K562 (cell line): Measurements from ENCODE around the gene ZNF316. TPM values are rescaled to one million over a fixed set of nuclear protein-coding genes. Genes with fewer than 3 reads are reported as not detected.

ENCODE experiments used
- DDX20 ChIP-seq: fragments of 450-650 bp; IDR thresholded peaks from 2 replicates; pipeline ENCODE4 v1.6.1; 2016; ENCODE audit warnings: missing genetic modification characterization, low read depth, mild to moderate bottlenecking, missing compliant biosample characterization, moderate library complexity
- E2F3 ChIP-seq: fragments of 250-450 bp; sonication (Bioruptor Pico); IDR thresholded peaks from 2 replicates; pipeline ENCODE4 v1.4.0; 2020; ENCODE audit warnings: mild to moderate bottlenecking
- FOXM1 ChIP-seq, 2 experiments: fragments of 450-650 bp in 1 of 2; sonication (generic) in 1 of 2; formaldehyde crosslinking in 1 of 2; IDR thresholded peaks; 2 replicates each; pipeline versions ENCODE4 v1.6.1 to v1.9.0; 2017 to 2022; ENCODE audit warnings: low read depth in 2 of 2, mild to moderate bottlenecking in 2 of 2, missing genetic modification reagents in 1 of 2, moderate library complexity in 1 of 2
- JUND ChIP-seq, 2 experiments: IDR thresholded peaks; 2 replicates in 1 of 2; 3 replicates in 1 of 2; pipeline ENCODE4 v1.6.1; 2011; ENCODE audit warnings: borderline replicate concordance in 2 of 2, low read depth in 2 of 2, low read length in 2 of 2, improper control_type of control experiment in 1 of 2, missing biosample characterization in 1 of 2, missing genetic modification characterization in 1 of 2, missing genetic modification reagents in 1 of 2
- MCM2 ChIP-seq: fragments of 450-650 bp; IDR thresholded peaks from 2 replicates; pipeline ENCODE4 v1.6.1; 2017; ENCODE audit warnings: low read depth, mild to moderate bottlenecking
- PHF8 ChIP-seq: fragments of 200-600 bp; sonication (generic); IDR thresholded peaks from 2 replicates; pipeline ENCODE4 v1.6.1; 2012; ENCODE audit warnings: mixed run types, mild to moderate bottlenecking, inconsistent platforms, low read length, moderate library complexity, borderline replicate concordance
- RBM14 ChIP-seq: fragments of 200-400 bp; formaldehyde crosslinking; IDR thresholded peaks from 2 replicates; pipeline ENCODE4 v1.6.1; 2018; ENCODE audit warnings: low read depth, mild to moderate bottlenecking, low read length, moderate library complexity, borderline replicate concordance; ENCODE audit not compliant: insufficient read depth
- TAF9B ChIP-seq: fragments of 450-650 bp; IDR thresholded peaks from 2 replicates; pipeline ENCODE4 v1.6.1; 2018; ENCODE audit warnings: mild to moderate bottlenecking; ENCODE audit not compliant: partially characterized antibody
- TCFL5 ChIP-seq: fragments of 250-450 bp; sonication (Bioruptor Pico); conservative IDR thresholded peaks from 2 replicates; pipeline ENCODE4 v1.6.1; 2021; ENCODE audit warnings: mild to moderate bottlenecking, moderate library complexity, matching md5 sums
- THRAP3 ChIP-seq: fragments of 450-650 bp; IDR thresholded peaks from 2 replicates; pipeline ENCODE4 v1.6.1; 2016; ENCODE audit warnings: mild to moderate bottlenecking, inconsistent platforms, borderline replicate concordance
- U2AF2 ChIP-seq: fragments of 200-400 bp; formaldehyde crosslinking; optimal IDR thresholded peaks from 2 replicates; pipeline ENCODE3; 2017; ENCODE audit warnings: low read depth, mild to moderate bottlenecking, low read length
- ZNF431 ChIP-seq: sonication (generic); formaldehyde crosslinking; IDR thresholded peaks from 2 replicates; pipeline ENCODE4 v1.8.0; 2022; ENCODE audit warnings: mild to moderate bottlenecking, missing genetic modification reagents
- ZNF57 ChIP-seq: fragments of 450-650 bp; formaldehyde crosslinking; IDR thresholded peaks from 2 replicates; pipeline ENCODE4 v1.4.0; 2020; ENCODE audit warnings: mild to moderate bottlenecking, moderate library complexity
- ZNF707 ChIP-seq: fragments of 250-450 bp; sonication (Bioruptor Pico); conservative IDR thresholded peaks from 2 replicates; pipeline ENCODE4 v1.8.0; 2022; ENCODE audit warnings: inconsistent platforms, mild to moderate bottlenecking, moderate library complexity
- ZSCAN32 ChIP-seq: fragments of 450-650 bp; formaldehyde crosslinking; IDR thresholded peaks from 2 replicates; pipeline ENCODE4 v1.4.0; 2020; ENCODE audit warnings: mild to moderate bottlenecking, moderate library complexity
- polyA plus RNA-seq, 8 experiments: library from polyadenylated mRNA; depleted of rRNA in 4 of 8; stranded (reverse) in 5 of 8; unstranded in 3 of 8; fragments of >200 nt; fragmentation: Nextera tagmentation in 2 of 8; fragmentation: Illumina TruSeq in 1 of 8; extraction: Ambion mirVana in 2 of 8; extraction: Trizol in 1 of 8; gene quantifications; 2 replicates each; pipeline versions ENCODE4 v1.2.1 to v1.2.3, GENCODE V29; 2011 to 2014; ENCODE audit warnings: inconsistent platforms in 1 of 8, missing spikeins in 1 of 8
- total RNA-seq, 7 experiments: library from RNA; depleted of rRNA in 6 of 7; stranded (reverse); fragments of >200 nt in 6 of 7; fragmentation: Illumina TruSeq in 2 of 7; extraction: Trizol in 2 of 7; gene quantifications; 2 replicates each; pipeline versions ENCODE4 v1.2.1 to v1.2.3, GENCODE V29; 2011 to 2021; ENCODE audit warnings: low replicate concordance in 1 of 7
- TF ChIP-seq, protein P1 (sequence below): fragments of 450-650 bp; formaldehyde crosslinking; IDR thresholded peaks from 2 replicates; pipeline ENCODE4 v1.4.0; 2020; ENCODE audit warnings: mild to moderate bottlenecking, moderate library complexity
- TF ChIP-seq, protein P2 (sequence below), 2 experiments: fragments of 250-450 bp in 1 of 2; fragments of 450-650 bp in 1 of 2; sonication (Bioruptor Pico) in 1 of 2; IDR thresholded peaks; 2 replicates each; pipeline versions ENCODE4 v1.6.1 to v1.8.0; 2016 to 2021; ENCODE audit warnings: mild to moderate bottlenecking in 2 of 2, moderate library complexity in 2 of 2, missing compliant biosample characterization in 1 of 2, missing genetic modification characterization in 1 of 2
- TF ChIP-seq, protein P3 (sequence below), 2 experiments: fragments of 450-650 bp in 1 of 2; IDR thresholded peaks; 2 replicates each; pipeline ENCODE4 v1.6.1; 2011 to 2017; ENCODE audit warnings: low read depth in 2 of 2, antibody characterized with exemption in 1 of 2, borderline replicate concordance in 1 of 2, low read length in 1 of 2, mild to moderate bottlenecking in 1 of 2, mixed read lengths in 1 of 2; ENCODE audit not compliant: control insufficient read depth in 1 of 2
- TF ChIP-seq, protein P4 (sequence below): fragments of 450-650 bp; formaldehyde crosslinking; conservative IDR thresholded peaks from 2 replicates; pipeline ENCODE4 v1.4.0; 2022; ENCODE audit warnings: mild to moderate bottlenecking, missing genetic modification characterization

The ZNF316 gene
- total and polyA plus RNA-seq, 9 of the 15 experiments (the other 6 are each of a cell fraction or from before 2014, with no cell fraction given): 0.10 to 34.0 (median 8.6) TPM

DNA sequence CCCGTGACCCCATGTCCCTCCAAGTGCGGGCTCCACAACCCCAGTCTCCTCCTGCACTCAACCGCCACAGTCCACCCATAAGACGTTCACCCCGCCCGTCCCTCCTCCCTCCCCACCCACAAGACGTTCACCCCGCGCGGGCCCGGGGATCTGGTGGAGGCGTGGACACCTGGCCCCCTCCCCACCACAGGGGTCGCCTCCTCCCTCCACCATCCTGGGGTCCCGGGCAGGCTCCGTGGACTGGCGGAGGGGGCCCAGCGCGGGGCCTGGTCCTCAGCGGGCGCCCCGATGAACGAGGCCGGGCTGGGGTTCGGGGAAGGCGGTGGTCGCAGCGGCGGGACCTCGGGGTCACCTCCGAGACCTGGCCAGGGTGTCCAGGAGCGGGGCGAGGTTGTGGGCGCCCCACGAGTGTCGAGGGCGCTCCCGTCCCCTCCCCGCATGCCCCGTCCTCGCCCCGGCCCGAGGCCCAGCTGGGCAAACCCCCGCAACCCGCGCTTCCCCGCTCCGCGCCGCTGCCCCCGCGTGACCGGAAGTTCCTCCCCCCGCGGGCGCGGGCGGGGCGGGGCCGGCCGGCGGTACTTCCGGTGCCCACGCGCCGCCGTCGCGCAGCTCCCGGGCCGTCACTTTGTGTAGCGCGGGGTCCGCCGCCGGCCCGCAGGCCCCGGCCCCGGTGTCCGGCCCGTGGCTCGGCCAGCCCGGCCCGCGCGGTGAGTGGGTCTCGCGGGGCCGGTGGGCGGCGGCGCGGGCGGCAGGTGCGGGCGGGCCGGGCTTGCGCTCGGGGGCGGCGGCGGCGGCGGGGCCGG, at the start of gene ZNF316 (continued):
- no peak for TF ChIP-seq JUND (IDR thresholded peaks at IDR 0.05; ENCODE audit: borderline replicate concordance, low read depth, low read length)
- TF ChIP-seq JUND (tag; IDR thresholded peaks at IDR 0.05; ENCODE audit: borderline replicate concordance, low read depth, low read length): no peak
- TF ChIP-seq ZNF707 (CRISPR knock-in tag): no peak
- TF ChIP-seq, protein P1, sequence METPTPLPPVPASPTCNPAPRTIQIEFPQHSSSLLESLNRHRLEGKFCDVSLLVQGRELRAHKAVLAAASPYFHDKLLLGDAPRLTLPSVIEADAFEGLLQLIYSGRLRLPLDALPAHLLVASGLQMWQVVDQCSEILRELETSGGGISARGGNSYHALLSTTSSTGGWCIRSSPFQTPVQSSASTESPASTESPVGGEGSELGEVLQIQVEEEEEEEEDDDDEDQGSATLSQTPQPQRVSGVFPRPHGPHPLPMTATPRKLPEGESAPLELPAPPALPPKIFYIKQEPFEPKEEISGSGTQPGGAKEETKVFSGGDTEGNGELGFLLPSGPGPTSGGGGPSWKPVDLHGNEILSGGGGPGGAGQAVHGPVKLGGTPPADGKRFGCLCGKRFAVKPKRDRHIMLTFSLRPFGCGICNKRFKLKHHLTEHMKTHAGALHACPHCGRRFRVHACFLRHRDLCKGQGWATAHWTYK (CRISPR knock-in tag): peak; percentile 52; the same call in 1 of the 2 replicates
- TF ChIP-seq, protein P2, sequence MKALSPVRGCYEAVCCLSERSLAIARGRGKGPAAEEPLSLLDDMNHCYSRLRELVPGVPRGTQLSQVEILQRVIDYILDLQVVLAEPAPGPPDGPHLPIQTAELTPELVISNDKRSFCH (CRISPR knock-in tag; IDR thresholded peaks at IDR 0.05): no peak
- TF ChIP-seq, protein P2 (tag; IDR thresholded peaks at IDR 0.05): no peak; the same call in 1 of the 2 replicates
- TF ChIP-seq FOXM1 (IDR thresholded peaks at IDR 0.05; ENCODE audit: low read depth): no peak
- 0 out of 2 replicates have a peak, but pooled peaks have one; percentile 44 for TF ChIP-seq FOXM1 (CRISPR knock-in tag; IDR thresholded peaks at IDR 0.05; ENCODE audit: low read depth)
- TF ChIP-seq DDX20 (tag): no peak
- no peak for TF ChIP-seq ZNF57
- TF ChIP-seq ZNF431 (CRISPR knock-in tag): no peak
- TF ChIP-seq TCFL5 (CRISPR knock-in tag): no peak
- peak; percentile 69; the same call in 1 of the 2 replicates for TF ChIP-seq PHF8
- TF ChIP-seq, protein P3, sequence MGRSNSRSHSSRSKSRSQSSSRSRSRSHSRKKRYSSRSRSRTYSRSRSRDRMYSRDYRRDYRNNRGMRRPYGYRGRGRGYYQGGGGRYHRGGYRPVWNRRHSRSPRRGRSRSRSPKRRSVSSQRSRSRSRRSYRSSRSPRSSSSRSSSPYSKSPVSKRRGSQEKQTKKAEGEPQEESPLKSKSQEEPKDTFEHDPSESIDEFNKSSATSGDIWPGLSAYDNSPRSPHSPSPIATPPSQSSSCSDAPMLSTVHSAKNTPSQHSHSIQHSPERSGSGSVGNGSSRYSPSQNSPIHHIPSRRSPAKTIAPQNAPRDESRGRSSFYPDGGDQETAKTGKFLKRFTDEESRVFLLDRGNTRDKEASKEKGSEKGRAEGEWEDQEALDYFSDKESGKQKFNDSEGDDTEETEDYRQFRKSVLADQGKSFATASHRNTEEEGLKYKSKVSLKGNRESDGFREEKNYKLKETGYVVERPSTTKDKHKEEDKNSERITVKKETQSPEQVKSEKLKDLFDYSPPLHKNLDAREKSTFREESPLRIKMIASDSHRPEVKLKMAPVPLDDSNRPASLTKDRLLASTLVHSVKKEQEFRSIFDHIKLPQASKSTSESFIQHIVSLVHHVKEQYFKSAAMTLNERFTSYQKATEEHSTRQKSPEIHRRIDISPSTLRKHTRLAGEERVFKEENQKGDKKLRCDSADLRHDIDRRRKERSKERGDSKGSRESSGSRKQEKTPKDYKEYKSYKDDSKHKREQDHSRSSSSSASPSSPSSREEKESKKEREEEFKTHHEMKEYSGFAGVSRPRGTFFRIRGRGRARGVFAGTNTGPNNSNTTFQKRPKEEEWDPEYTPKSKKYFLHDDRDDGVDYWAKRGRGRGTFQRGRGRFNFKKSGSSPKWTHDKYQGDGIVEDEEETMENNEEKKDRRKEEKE (IDR thresholded peaks at IDR 0.05; ENCODE audit: borderline replicate concordance in 1 of 2, control insufficient read depth in 1 of 2, low read depth in 2 of 2, low read length in 1 of 2): no peak
- no peak for TF ChIP-seq THRAP3
- TF ChIP-seq, protein P4, sequence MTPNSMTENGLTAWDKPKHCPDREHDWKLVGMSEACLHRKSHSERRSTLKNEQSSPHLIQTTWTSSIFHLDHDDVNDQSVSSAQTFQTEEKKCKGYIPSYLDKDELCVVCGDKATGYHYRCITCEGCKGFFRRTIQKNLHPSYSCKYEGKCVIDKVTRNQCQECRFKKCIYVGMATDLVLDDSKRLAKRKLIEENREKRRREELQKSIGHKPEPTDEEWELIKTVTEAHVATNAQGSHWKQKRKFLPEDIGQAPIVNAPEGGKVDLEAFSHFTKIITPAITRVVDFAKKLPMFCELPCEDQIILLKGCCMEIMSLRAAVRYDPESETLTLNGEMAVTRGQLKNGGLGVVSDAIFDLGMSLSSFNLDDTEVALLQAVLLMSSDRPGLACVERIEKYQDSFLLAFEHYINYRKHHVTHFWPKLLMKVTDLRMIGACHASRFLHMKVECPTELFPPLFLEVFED (CRISPR knock-in tag): no peak
- peak; percentile 39; the same call in 1 of the 2 replicates for TF ChIP-seq E2F3 (CRISPR knock-in tag)
- TF ChIP-seq ZSCAN32 (CRISPR knock-in tag): no peak
- no peak for TF ChIP-seq MCM2
- TF ChIP-seq U2AF2: no peak
- TF ChIP-seq RBM14: 0 out of 2 replicates have a peak, but pooled peaks have one; percentile 33
- TF ChIP-seq TAF9B: no peak
